GM12892 (cell line): ENCODE measurements around the gene DNAAF5.

Experiments used
- POLR2A ChIP-seq: IDR thresholded peaks from 2 replicates; pipeline ENCODE4 v1.6.1; 2011; ENCODE audit warnings: low read depth, low read length, control low read depth
- POLR2AphosphoS5 ChIP-seq: IDR thresholded peaks from 2 replicates; pipeline ENCODE4 v1.6.1; 2011; ENCODE audit warnings: low read depth, low read length, control low read depth
- TAF1 ChIP-seq: IDR thresholded peaks from 2 replicates; pipeline ENCODE4 v1.6.1; 2011; ENCODE audit warnings: low read depth, mild to moderate bottlenecking, control low read depth, low read length, borderline replicate concordance

DNA sequence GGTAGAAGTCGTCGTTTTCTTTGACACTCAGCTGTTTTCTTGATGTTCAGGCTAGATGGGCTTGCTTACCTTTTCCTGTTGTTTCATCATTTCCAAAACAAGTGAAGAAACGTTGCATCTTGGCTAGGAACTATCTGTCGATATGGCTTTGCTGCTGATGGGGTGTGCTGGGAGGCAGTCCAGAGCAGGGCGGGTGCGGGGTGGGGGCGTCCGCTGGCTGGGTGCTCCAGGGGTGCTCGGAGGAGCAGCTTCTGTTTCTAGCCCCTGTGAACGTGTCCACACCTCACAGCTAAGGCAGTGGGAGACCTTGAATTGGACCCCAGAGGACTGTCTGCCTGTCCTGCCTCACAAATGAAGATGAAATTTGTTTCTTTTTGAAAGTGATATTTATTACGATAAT, 98.2 kb downstream of the DNAAF5 start:
- TF ChIP-seq TAF1 (no peak), POLR2A (no peak), POLR2AphosphoS5 (no peak)
